Uterus (tissue), 4 donors: ENCODE results near the gene MOBP. TPM values are rescaled to one million over a fixed set of nuclear protein-coding genes. Genes with fewer than 3 reads are reported as not detected.

ENCODE experiments used
- DNase-seq, 2 donors: peaks; one replicate each; pipeline ENCODE4 v3.0.0-alpha.2; 2019 to 2020
- H3K27ac ChIP-seq, 2 donors: fragments of 200-600 bp; sonication (generic); 1 replicate in 1 of 2; 2 replicates in 1 of 2; pipeline ENCODE4 v1.5.1; 2016 to 2018
- H3K27me3 ChIP-seq, 2 donors: fragments of 200-600 bp; sonication (generic); one replicate each; pipeline ENCODE4 v1.5.1; 2018 to 2019; ENCODE audit warnings: control low read depth in 1 of 2
- H3K36me3 ChIP-seq, 2 donors: fragments of 200-600 bp; sonication (generic); one replicate each; pipeline ENCODE4 v1.5.1; 2019; ENCODE audit warnings: control low read depth in 1 of 2
- H3K4me1 ChIP-seq, 2 donors: fragments of 200-600 bp; sonication (generic); one replicate each; pipeline ENCODE4 v1.5.1; 2018 to 2019; ENCODE audit warnings: control low read depth in 1 of 2
- H3K4me3 ChIP-seq, 2 donors: fragments of 200-600 bp; sonication (generic); 1 replicate in 1 of 2; 2 replicates in 1 of 2; pipeline ENCODE4 v1.5.1; 2018 to 2019; ENCODE audit warnings: mild to moderate bottlenecking in 1 of 2
- H3K9me3 ChIP-seq, 2 donors: fragments of 200-600 bp; sonication (generic); one replicate each; pipeline ENCODE4 v1.5.1; 2019; ENCODE audit warnings: control low read depth in 1 of 2
- POLR2A ChIP-seq, 2 donors: fragments of 450-650 bp; IDR thresholded peaks; one replicate each; pipeline ENCODE4 v1.6.1; 2016; ENCODE audit warnings: antibody characterized with exemption in 2 of 2, mild to moderate bottlenecking in 1 of 2, moderate library complexity in 1 of 2
- intact Hi-C: fragments of 100-400 bp; cut with DNase I; formaldehyde crosslinking; loops from one replicate; pipeline ENCODE4 v1.15.1; 2023; ENCODE audit warnings: low total_unique reads
- total RNA-seq, 4 donors: library from RNA; depleted of rRNA in 3 of 4; stranded (reverse); fragments of >200 nt in 3 of 4; gene quantifications; one replicate each; pipeline versions ENCODE4 v1.1.0 to v1.2.4, GENCODE V29; 2014 to 2023
- TF ChIP-seq, protein P1 (sequence below), 4 experiments: fragments of 200-600 bp in 2 of 4; fragments of 450-650 bp in 2 of 4; sonication (generic) in 2 of 4; IDR thresholded peaks; one replicate each; pipeline ENCODE4 v1.5.1; 2016 to 2019; ENCODE audit warnings: antibody characterized with exemption in 4 of 4, mild to moderate bottlenecking in 2 of 4, moderate library complexity in 1 of 4
- donor health status: DM: yes; HTN: yes; CAD: no.

The MOBP gene
- total RNA-seq, 4 donors from 2014 or later, result 0.43 TPM; not detected in 3

DNA sequence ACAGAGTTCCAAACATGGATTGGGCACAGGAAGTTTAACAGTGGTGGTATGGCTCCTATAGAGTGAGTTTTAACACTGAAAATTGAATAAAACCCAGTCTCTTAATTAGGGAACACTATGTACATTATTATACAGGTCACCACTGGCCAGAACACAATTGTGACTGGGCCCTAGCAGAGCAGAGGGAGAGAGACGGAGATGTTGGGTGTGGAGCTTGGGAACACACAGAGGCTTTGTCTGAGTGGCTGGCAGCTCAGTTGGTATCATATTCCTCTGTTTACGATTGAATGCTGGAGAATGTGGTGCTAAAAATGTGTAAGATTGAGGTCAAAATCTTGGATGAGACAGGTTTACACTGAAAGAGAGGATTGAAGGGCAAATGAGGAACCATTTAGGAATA lies 6.8 kb upstream of the MOBP start:
- no peak overlapping the region for H3K4me3 ChIP-seq
- no peaks in the 10 kb centered on the region for H3K27me3 ChIP-seq
- intact Hi-C loops, result no loop called here
- no peaks in the 10 kb centered on the region for H3K36me3 ChIP-seq
- H3K4me1 ChIP-seq, result no peaks in the 10 kb centered on the region
- no peaks in the 10 kb centered on the region for H3K9me3 ChIP-seq
- no peak overlapping the region for H3K27ac ChIP-seq
- TF ChIP-seq, protein P1, sequence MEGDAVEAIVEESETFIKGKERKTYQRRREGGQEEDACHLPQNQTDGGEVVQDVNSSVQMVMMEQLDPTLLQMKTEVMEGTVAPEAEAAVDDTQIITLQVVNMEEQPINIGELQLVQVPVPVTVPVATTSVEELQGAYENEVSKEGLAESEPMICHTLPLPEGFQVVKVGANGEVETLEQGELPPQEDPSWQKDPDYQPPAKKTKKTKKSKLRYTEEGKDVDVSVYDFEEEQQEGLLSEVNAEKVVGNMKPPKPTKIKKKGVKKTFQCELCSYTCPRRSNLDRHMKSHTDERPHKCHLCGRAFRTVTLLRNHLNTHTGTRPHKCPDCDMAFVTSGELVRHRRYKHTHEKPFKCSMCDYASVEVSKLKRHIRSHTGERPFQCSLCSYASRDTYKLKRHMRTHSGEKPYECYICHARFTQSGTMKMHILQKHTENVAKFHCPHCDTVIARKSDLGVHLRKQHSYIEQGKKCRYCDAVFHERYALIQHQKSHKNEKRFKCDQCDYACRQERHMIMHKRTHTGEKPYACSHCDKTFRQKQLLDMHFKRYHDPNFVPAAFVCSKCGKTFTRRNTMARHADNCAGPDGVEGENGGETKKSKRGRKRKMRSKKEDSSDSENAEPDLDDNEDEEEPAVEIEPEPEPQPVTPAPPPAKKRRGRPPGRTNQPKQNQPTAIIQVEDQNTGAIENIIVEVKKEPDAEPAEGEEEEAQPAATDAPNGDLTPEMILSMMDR (IDR thresholded peaks at IDR 0.05), result no peak
- TF ChIP-seq POLR2A (IDR thresholded peaks at IDR 0.05), result no peak
- no peak for DNase-seq

- Histone ChIP-seq H3K36me3 (no peaks in the 10 kb centered on the region), H3K27ac (peak overlapping the region in 1 of 2 donors; percentile 63), H3K9me3 (no peaks in the 10 kb centered on the region), H3K4me1 (no peaks in the 10 kb centered on the region), H3K27me3 (no peaks in the 10 kb centered on the region), H3K4me3 (no peak overlapping the region)
- TF ChIP-seq, protein P1 (IDR thresholded peaks at IDR 0.05), result no peak
- TF ChIP-seq POLR2A (IDR thresholded peaks at IDR 0.05), result no peak
- intact Hi-C loops, result no loop called here
- DNase-seq, result no peak
Observed at GRCh38 chr3:39463269-39463668, 4.2 kb upstream of the MOBP start.

GRCh38 chr3:39466988-39467387 lies 492 bp upstream of the MOBP start:
- intact Hi-C loops, result no loop called here
- Histone ChIP-seq H3K27me3 (no peaks in the 10 kb centered on the region), H3K27ac (peak overlapping the region; percentile 9 to 55), H3K4me3 (no peak overlapping the region), H3K9me3 (no peaks in the 10 kb centered on the region), H3K4me1 (no peaks in the 10 kb centered on the region), H3K36me3 (no peaks in the 10 kb centered on the region)
- no peak for TF ChIP-seq POLR2A (IDR thresholded peaks at IDR 0.05)
- TF ChIP-seq, protein P1 (IDR thresholded peaks at IDR 0.05), result no peak
- DNase-seq, result no peak

GRCh38 chr3:39468108-39468436 lies 592 bp downstream of the MOBP start:
- peak overlapping the region; percentile 55 to 59 for H3K27ac ChIP-seq
- TF ChIP-seq POLR2A (IDR thresholded peaks at IDR 0.05), result no peak
- TF ChIP-seq, protein P1 (IDR thresholded peaks at IDR 0.05), result peak in 1 of 4 experiments; percentile 13
- H3K4me3 ChIP-seq, result no peak overlapping the region
- H3K27me3 ChIP-seq, result no peaks in the 10 kb centered on the region
- DNase-seq, result no peak
- intact Hi-C loops, result no loop called here
- no peaks in the 10 kb centered on the region for H3K4me1 ChIP-seq
- H3K9me3 ChIP-seq, result no peaks in the 10 kb centered on the region
- no peaks in the 10 kb centered on the region for H3K36me3 ChIP-seq

DNA sequence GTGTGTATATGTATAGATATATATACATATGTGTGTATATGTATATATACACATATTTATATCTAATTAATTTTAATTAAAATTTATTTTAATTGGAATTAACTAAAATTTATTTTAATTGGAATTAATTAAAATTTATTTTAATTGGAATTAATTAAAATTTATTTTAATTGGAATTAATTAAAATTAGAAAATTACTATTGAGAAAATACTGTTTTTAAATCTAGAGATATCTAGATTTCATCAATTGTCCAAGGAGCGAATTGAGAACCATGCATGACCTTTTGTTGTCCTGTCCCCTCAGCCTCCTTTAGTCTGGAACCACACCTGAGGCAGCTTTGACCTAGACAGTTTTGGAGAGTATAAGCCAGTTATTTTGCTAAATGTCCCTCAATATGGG lies 1.8 kb downstream of the MOBP start:
- Histone ChIP-seq H3K4me1 (no peaks in the 10 kb centered on the region), H3K27ac (no peak overlapping the region), H3K27me3 (no peaks in the 10 kb centered on the region), H3K9me3 (no peaks in the 10 kb centered on the region), H3K4me3 (no peak overlapping the region), H3K36me3 (no peaks in the 10 kb centered on the region)
- TF ChIP-seq POLR2A (IDR thresholded peaks at IDR 0.05), result no peak
- TF ChIP-seq, protein P1 (IDR thresholded peaks at IDR 0.05), result no peak
- no peak for DNase-seq
- intact Hi-C loops, result no loop called here
